ENCODE measurements around the gene CCDC183.

The CCDC183 gene

GRCh38 chr9:136824496-136825225, 28.5 kb downstream of the CCDC183 start:
- Histone ChIP-seq H3K4me1 (ENCODE audit: control insufficient read depth, insufficient read depth, low read length, poor library complexity, severe bottlenecking) (no peaks in the 10 kb centered on the region), H3K27ac (ENCODE audit: insufficient read depth, low read length, poor library complexity, severe bottlenecking) (no peak overlapping the region), H3K9me3 (ENCODE audit: control insufficient read depth, low read length) (no peaks in the 10 kb centered on the region), H3K36me3 (ENCODE audit: control insufficient read depth, insufficient read depth, low read length) (peaks cover 40% of the 10 kb centered on the region), H3K27me3 (replicated peaks; ENCODE audit: control insufficient read depth, insufficient read depth, low read length, poor library complexity, severe bottlenecking) (no peaks in the 10 kb centered on the region), H3K4me3 (ENCODE audit: insufficient read depth, low read depth, low read length, poor library complexity, severe bottlenecking) (no peak overlapping the region)
- no peak for DNase-seq

DNA sequence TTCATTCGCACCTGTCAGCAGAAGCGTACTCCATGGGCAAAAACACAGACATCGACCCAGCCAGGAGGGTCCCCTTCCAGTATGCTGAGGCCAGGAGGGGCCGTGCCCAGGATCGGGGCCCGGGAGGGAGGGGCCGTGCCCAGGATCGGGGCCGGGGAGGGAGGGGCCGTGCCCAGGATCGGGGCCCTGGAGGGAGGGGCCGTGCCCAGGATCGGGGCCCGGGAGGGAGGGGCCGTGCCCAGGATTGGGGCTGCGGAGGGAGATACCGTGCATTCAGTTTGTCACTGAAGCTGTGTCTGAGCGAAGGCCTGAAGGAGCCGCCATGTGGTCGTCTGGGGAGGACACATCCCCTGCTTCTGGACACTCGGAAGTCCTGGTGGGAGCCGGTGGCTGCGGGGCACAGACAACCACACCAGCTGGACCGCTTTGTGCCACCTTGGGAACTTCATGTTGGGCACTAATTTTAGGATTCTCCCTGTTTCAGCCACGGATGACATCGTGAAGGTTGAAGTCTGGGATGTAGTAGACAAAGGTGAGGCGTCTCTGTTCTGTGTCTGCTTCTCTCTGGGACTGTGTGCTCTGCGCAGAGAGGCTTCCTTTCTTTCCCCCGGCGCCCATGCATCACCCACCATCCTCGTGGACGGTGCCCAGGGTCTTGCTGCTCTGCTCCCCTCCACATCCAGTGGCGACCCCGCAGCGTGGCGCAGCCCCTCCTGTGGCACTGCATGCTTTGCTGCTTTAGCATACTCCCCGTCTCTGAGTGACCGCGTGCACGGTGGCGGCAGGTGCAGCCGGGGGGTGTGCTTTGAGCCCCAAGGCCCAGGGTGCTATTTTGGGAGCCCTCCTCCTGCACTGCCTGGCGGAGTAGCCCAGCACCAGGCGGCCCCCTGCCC, 29.4 kb downstream of the CCDC183 start:
- H3K4me3 ChIP-seq (ENCODE audit: insufficient read depth, low read depth, low read length, poor library complexity, severe bottlenecking): no peak overlapping the region
- H3K9me3 ChIP-seq (ENCODE audit: control insufficient read depth, low read length): no peaks in the 10 kb centered on the region
- no peaks in the 10 kb centered on the region for H3K4me1 ChIP-seq (ENCODE audit: control insufficient read depth, insufficient read depth, low read length, poor library complexity, severe bottlenecking)
- DNase-seq: no peak
- no peaks in the 10 kb centered on the region for H3K27me3 ChIP-seq (replicated peaks; ENCODE audit: control insufficient read depth, insufficient read depth, low read length, poor library complexity, severe bottlenecking)
- peaks cover 48% of the 10 kb centered on the region for H3K36me3 ChIP-seq (ENCODE audit: control insufficient read depth, insufficient read depth, low read length)
- no peak overlapping the region for H3K27ac ChIP-seq (ENCODE audit: insufficient read depth, low read length, poor library complexity, severe bottlenecking)

GRCh38 chr9:136826188-136826541, 30.0 kb downstream of the CCDC183 start:
- no peaks in the 10 kb centered on the region for H3K9me3 ChIP-seq (ENCODE audit: control insufficient read depth, low read length)
- DNase-seq: no peak
- no peak overlapping the region for H3K27ac ChIP-seq (ENCODE audit: insufficient read depth, low read length, poor library complexity, severe bottlenecking)
- H3K27me3 ChIP-seq (replicated peaks; ENCODE audit: control insufficient read depth, insufficient read depth, low read length, poor library complexity, severe bottlenecking): no peaks in the 10 kb centered on the region
- peaks cover 55% of the 10 kb centered on the region for H3K36me3 ChIP-seq (ENCODE audit: control insufficient read depth, insufficient read depth, low read length)
- no peak overlapping the region for H3K4me3 ChIP-seq (ENCODE audit: insufficient read depth, low read depth, low read length, poor library complexity, severe bottlenecking)
- H3K4me1 ChIP-seq (ENCODE audit: control insufficient read depth, insufficient read depth, low read length, poor library complexity, severe bottlenecking): no peaks in the 10 kb centered on the region

DNA sequence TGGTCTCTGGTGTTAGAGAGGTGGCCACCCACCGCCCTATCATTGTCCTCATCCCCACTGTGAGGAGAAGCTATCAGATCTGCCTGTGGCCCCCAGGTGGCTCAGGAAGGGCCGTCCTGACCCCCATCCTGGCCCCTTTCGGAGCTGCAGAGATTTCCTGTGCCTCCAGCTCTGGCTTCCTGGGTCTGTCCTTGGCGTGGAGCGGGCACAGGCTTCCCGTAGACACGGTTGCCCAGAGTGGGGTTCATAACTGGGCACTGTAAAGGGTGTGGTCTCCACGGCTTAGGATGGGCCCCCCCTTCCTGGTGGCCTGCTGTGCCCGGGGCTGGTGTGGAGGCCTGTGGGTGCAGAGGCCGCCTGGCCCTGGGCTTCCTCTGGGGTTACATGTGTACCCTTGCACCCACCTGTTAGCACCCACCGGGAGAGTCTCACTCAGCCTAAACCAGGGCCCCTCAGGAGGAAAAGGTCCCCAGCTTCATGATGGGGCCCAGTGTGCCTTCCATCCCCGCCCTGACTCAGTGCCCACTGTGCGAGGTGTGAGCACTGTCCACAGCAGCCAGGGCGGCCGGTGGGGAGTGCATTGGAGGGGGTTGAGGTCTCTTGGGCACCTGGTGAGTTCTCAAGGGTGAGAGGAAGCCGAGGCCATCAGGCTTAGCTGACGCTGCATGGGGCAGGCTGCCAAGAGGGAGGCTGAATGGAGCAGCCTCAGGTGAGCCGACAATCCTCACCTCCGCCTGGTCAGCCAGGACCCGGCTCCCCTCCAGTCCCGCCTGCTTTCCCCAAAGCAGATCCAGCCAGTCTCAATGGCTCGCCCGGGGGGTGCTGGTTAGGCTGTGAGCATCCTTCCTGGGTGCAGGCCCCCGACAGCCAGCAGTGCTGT, 30.8 kb downstream of the CCDC183 start:
- Histone ChIP-seq H3K4me1 (ENCODE audit: control insufficient read depth, insufficient read depth, low read length, poor library complexity, severe bottlenecking) (no peaks in the 10 kb centered on the region), H3K4me3 (ENCODE audit: insufficient read depth, low read depth, low read length, poor library complexity, severe bottlenecking) (no peak overlapping the region), H3K27ac (ENCODE audit: insufficient read depth, low read length, poor library complexity, severe bottlenecking) (no peak overlapping the region), H3K9me3 (ENCODE audit: control insufficient read depth, low read length) (no peaks in the 10 kb centered on the region), H3K36me3 (ENCODE audit: control insufficient read depth, insufficient read depth, low read length) (peaks cover 59% of the 10 kb centered on the region), H3K27me3 (replicated peaks; ENCODE audit: control insufficient read depth, insufficient read depth, low read length, poor library complexity, severe bottlenecking) (no peaks in the 10 kb centered on the region)
- no peak for DNase-seq

GRCh38 chr9:136827794-136828473, 31.8 kb downstream of the CCDC183 start:
- no peak overlapping the region for H3K4me3 ChIP-seq (ENCODE audit: insufficient read depth, low read depth, low read length, poor library complexity, severe bottlenecking)
- H3K36me3 ChIP-seq (ENCODE audit: control insufficient read depth, insufficient read depth, low read length): peaks cover 65% of the 10 kb centered on the region

GRCh38 chr9:136828474-136829140, 32.5 kb downstream of the CCDC183 start:
- H3K27ac ChIP-seq (ENCODE audit: insufficient read depth, low read length, poor library complexity, severe bottlenecking): no peak overlapping the region
- H3K27me3 ChIP-seq (replicated peaks; ENCODE audit: control insufficient read depth, insufficient read depth, low read length, poor library complexity, severe bottlenecking): no peaks in the 10 kb centered on the region
- no peak for DNase-seq
- no peaks in the 10 kb centered on the region for H3K9me3 ChIP-seq (ENCODE audit: control insufficient read depth, low read length)
- no peak overlapping the region for H3K4me3 ChIP-seq (ENCODE audit: insufficient read depth, low read depth, low read length, poor library complexity, severe bottlenecking)
- no peaks in the 10 kb centered on the region for H3K4me1 ChIP-seq (ENCODE audit: control insufficient read depth, insufficient read depth, low read length, poor library complexity, severe bottlenecking)
- peaks cover 61% of the 10 kb centered on the region for H3K36me3 ChIP-seq (ENCODE audit: control insufficient read depth, insufficient read depth, low read length)

More at GRCh38 chr9:136827794-136828473, 31.8 kb downstream of the CCDC183 start:
- H3K27ac ChIP-seq (ENCODE audit: insufficient read depth, low read length, poor library complexity, severe bottlenecking): no peak overlapping the region
- H3K27me3 ChIP-seq (replicated peaks; ENCODE audit: control insufficient read depth, insufficient read depth, low read length, poor library complexity, severe bottlenecking): no peaks in the 10 kb centered on the region
- H3K9me3 ChIP-seq (ENCODE audit: control insufficient read depth, low read length): no peaks in the 10 kb centered on the region
- DNase-seq: no peak
- no peaks in the 10 kb centered on the region for H3K4me1 ChIP-seq (ENCODE audit: control insufficient read depth, insufficient read depth, low read length, poor library complexity, severe bottlenecking)

GRCh38 chr9:136829412-136829811, 33.3 kb downstream of the CCDC183 start:
- no peak for DNase-seq
- H3K4me1 ChIP-seq (ENCODE audit: control insufficient read depth, insufficient read depth, low read length, poor library complexity, severe bottlenecking): no peaks in the 10 kb centered on the region
- no peaks in the 10 kb centered on the region for H3K9me3 ChIP-seq (ENCODE audit: control insufficient read depth, low read length)
- H3K4me3 ChIP-seq (ENCODE audit: insufficient read depth, low read depth, low read length, poor library complexity, severe bottlenecking): no peak overlapping the region
- no peaks in the 10 kb centered on the region for H3K27me3 ChIP-seq (replicated peaks; ENCODE audit: control insufficient read depth, insufficient read depth, low read length, poor library complexity, severe bottlenecking)
- H3K27ac ChIP-seq (ENCODE audit: insufficient read depth, low read length, poor library complexity, severe bottlenecking): no peak overlapping the region
- H3K36me3 ChIP-seq (ENCODE audit: control insufficient read depth, insufficient read depth, low read length): peaks cover 60% of the 10 kb centered on the region

DNA sequence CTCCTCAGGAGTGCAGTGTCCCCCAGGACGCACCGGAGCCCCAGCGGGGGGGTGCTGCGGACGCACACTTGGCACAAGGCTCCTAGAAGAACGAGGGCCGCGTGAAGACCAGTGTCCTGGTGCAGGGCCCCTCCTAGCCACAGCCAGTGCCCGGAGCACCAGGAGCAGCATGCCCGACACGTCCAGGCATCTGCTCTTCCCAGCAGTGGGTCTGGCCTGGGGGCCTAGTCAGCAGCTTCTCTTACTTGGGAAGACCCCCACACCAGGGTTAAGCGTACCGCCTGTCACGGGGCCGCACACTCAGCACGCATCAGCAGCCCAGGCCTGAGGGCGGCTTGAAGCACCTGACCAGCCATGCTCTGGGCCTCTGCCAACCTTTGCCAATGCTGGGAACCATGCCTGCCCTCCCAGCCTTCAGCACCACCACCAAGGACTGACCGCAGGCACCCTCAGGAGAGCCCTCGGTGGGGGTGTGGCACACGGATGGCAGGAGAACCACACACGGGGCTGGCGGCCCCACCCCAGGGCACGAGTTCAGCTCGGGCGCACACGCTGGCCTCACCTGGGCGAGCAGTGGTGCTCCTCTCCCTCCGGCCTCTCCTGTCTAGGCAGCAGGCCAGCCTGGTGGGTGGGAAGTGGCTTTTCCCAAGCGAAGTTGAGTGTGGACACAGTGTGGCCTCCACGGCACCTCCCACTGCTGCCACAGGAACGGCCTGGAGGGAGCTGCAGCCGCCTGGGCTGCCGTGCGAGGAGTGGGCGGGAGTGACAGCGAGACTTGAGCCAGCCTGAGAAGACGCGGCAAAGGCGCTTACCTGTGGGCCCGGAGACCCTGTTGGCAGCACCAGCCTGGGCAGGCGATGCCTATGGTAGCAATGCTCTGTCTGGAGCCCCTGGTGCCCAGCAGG, 34.1 kb downstream of the CCDC183 start:
- DNase-seq: no peak
- H3K9me3 ChIP-seq (ENCODE audit: control insufficient read depth, low read length): no peaks in the 10 kb centered on the region
- no peak overlapping the region for H3K4me3 ChIP-seq (ENCODE audit: insufficient read depth, low read depth, low read length, poor library complexity, severe bottlenecking)
- peaks cover 52% of the 10 kb centered on the region for H3K36me3 ChIP-seq (ENCODE audit: control insufficient read depth, insufficient read depth, low read length)
- no peak overlapping the region for H3K27ac ChIP-seq (ENCODE audit: insufficient read depth, low read length, poor library complexity, severe bottlenecking)
- no peaks in the 10 kb centered on the region for H3K27me3 ChIP-seq (replicated peaks; ENCODE audit: control insufficient read depth, insufficient read depth, low read length, poor library complexity, severe bottlenecking)
- H3K4me1 ChIP-seq (ENCODE audit: control insufficient read depth, insufficient read depth, low read length, poor library complexity, severe bottlenecking): no peaks in the 10 kb centered on the region
